ENCODE measurements around the gene TLE2.
"Not testable (repeated sequence)": the region's sequence is repeated elsewhere in the genome, so short reads cannot be mapped to it uniquely, and the experiment has no call there.

The TLE2 gene

DNA sequence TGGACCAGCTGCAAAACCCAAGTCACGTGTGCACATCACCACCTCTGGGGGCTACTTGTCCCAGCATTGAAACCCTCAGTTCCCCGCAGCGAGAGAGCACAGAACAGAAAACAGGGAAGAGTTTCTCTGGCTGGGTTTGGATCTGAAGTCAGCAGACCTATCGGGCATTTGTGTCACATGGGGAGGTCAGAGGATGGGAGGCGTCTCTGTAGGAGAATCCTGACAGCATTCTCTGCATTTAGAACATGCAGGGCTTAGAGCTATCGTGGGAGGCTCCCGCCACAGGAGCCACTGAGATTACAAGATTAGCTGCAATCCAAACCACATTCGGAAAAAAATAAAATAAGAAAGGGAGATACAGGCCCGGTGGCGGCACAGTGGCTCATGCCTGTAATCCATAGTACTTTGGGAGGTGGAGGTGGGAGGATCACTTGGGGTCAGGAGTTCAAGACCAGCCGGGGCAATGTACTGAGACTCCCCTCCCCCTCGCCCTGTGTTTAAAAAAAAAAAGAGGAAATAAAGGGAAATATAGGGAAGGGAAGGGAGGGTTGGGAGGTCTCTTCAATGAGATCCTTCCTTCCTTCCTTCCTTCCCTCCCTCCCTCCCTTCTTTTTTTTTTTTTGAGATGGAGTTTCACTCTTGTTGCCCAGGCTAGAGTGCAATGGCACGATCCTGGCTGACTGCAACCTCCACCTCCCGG is 54.6 kb downstream of the TLE2 start:
- ATAC-seq (no peak), DNase-seq (peak in 1 of 2 donors; percentile 16)
- Mint-ChIP-seq H3K27me3 (peaks cover 14% of the 10 kb centered on the region), H3K4me3 (no peak overlapping the region), H3K27ac (peak overlapping the region in 1 of 2 donors; percentile 49), H3K4me1 (peaks cover 32% of the 10 kb centered on the region), H3K9me3 (no peaks in the 10 kb centered on the region)

DNA sequence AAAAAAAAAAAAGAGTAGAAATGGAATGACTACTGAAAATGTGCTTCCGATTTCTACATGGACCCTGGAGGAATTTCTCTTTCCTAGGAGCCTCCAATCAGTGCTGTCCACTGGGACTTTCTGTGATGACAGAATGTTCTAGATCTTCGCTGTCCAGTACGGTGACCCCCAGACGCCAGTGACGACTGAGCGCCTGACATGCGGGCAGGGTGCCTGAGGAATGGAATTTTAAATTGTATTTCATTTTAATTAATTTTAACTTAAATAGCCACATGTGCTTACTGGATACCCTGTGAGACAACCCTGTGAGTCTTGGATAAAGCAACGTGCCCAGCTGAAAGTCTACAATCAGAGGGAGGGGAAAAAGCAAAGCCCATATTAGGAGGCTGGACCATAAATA is 55.9 kb downstream of the TLE2 start:
- Mint-ChIP-seq H3K4me3 (no peak overlapping the region), H3K4me1 (peaks cover 32% of the 10 kb centered on the region), H3K27me3 (peaks cover 14% of the 10 kb centered on the region), H3K27ac (no peak overlapping the region), H3K9me3 (no peaks in the 10 kb centered on the region)
- ATAC-seq (no peak), DNase-seq (no peak)

DNA sequence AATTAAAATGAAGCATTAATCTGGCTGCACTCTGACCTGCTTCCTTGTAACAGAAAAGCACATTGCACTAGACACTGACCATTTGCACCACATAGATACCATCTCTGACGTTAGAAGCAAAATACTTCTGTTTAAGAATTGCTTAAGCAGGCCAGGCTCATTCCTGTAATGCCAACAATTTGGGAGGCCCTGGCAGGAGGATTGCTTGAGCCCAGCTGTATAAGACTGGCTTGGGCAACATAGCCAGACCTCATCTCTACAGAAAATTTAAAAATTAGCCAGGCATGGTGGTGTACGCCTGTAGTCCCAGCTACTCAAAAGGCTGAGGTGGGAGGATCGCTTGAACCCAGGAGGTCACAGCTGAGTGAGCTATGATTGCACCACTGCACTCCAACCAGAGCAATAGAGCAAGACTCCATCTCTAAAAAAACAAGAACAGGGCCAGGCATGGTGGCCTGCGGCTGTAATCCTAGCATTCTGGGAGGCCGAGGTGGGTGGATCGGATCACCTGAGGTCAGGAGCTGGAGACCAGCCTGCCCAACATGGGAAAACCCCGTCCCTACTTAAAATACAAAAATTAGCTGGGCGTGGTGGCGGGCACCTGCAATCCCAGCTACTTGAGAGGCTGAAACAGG is 58.8 kb downstream of the TLE2 start:
- H3K27ac Mint-ChIP-seq, result no peak overlapping the region
- peaks cover 12% of the 10 kb centered on the region for H3K4me1 Mint-ChIP-seq
- no peak for DNase-seq
- H3K27me3 Mint-ChIP-seq, result peaks cover 14% of the 10 kb centered on the region
- no peak overlapping the region for H3K4me3 Mint-ChIP-seq
- ATAC-seq, result no peak
- H3K9me3 Mint-ChIP-seq, result no peaks in the 10 kb centered on the region

DNA sequence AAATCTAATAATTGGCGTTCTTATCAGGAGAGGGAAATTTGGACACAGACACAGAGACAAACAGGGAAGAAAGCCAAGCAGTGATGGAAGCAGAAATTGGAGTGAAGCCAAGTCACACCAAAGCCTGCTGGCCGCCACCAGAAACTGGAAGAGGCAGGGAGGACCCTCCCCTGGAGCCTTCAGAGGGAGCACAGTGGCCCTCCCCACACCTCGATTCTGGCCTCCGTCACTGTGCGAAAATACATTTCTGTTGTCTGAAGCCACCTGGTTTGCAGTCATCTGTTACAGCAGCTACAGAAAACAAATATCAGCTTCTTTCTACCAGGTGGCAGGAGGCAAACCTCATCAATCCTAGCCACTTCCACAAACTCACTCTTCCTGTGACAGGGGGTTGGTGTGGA is 60.0 kb downstream of the TLE2 start:
- ATAC-seq, result no peak
- Mint-ChIP-seq H3K4me3 (no peak overlapping the region), H3K9me3 (no peaks in the 10 kb centered on the region), H3K27ac (peak overlapping the region in 1 of 2 donors; percentile 50), H3K27me3 (peaks cover 7% of the 10 kb centered on the region), H3K4me1 (peaks cover 1% of the 10 kb centered on the region)
- no peak for DNase-seq

DNA sequence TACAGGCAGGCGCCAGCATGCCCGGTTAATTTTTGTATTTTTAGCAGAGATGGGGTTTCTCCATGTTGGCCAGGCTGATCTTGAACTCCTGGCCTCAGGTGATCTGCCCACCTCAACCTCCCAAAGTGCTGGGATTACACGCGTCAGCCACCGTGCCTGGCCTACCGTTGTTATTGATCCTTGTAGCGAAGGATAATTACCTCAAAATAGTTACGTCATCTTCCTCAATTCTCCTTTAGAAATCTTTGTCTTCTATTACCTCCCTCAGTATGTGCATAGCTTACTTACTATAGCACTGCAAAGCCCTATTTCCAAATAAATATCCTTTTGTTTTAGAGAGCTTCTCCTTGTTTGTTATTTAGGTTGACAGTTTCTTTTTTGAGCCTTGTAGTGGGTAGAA is 61.1 kb downstream of the TLE2 start:
- Mint-ChIP-seq H3K4me3 (no peak overlapping the region), H3K4me1 (no peaks in the 10 kb centered on the region), H3K9me3 (no peaks in the 10 kb centered on the region), H3K27me3 (no peaks in the 10 kb centered on the region), H3K27ac (no peak overlapping the region)
- ATAC-seq, result no peak
- no peak for DNase-seq

DNA sequence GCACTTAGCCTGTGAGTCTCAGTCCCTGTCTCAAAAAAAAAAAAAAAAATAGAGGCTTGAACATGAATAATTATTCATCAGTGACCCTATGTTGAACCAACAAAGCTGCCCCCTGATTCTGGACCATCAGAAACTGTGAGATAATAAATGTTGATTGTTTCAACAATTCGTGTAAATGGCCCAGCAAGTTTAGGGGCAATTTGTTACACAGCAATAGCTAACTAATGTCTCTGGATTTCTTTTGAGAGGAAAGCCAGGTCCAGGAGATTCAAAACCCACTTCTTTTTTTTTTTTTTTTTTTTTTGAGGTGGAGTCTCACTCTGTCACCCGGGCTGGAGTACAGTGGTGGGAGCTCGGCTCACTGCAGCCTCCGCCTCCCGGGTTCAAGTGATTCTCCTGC is 64.2 kb downstream of the TLE2 start:
- H3K4me3 Mint-ChIP-seq, result no peak overlapping the region
- ATAC-seq (no peak), DNase-seq (no peak)
- no peaks in the 10 kb centered on the region for H3K27me3 Mint-ChIP-seq
- no peaks in the 10 kb centered on the region for H3K4me1 Mint-ChIP-seq
- H3K27ac Mint-ChIP-seq, result no peak overlapping the region
- H3K9me3 Mint-ChIP-seq, result no peaks in the 10 kb centered on the region

DNA sequence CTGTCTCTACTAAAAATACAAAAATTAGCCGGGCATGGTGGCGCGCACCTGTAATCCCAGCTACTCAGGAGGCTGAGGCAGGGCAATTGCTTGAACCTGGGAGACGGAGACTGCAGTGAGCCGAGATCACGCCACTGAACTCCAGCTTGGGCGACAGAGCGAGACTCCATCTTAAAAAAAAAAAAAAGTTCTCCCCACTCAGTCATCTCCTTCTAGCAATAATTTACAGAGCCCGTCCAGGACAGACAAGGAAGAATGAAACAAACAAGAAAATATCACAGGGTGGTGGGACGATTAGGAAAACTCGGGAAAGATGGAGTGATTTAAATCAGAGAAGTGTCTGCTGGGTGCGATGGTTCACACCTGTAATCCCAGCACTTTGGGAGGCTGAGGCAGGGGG is 65.4 kb downstream of the TLE2 start:
- not testable (repeated sequence) for H3K4me3 Mint-ChIP-seq

DNA sequence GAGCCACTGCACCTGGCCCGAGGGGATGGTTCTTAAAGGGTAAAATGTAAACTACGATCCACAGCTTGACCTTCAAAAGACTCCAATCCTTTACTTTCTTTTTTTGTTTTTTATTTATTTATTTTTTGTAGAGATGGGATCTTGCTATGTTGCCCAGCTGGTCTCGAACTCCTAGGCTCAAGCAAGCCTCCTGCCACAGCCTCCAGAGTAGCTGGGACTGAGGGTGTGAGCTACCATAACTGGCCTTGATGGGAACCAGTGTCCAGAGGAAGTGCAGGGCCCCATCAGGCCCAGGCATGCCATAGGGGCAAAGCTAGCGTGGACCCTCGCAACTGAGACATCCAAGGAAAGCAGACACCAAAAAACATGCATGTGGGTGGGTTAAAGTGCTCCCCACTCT is 66.0 kb downstream of the TLE2 start:
- no peak overlapping the region for H3K4me3 Mint-ChIP-seq
- ATAC-seq (no peak), DNase-seq (no peak)
- no peaks in the 10 kb centered on the region for H3K27me3 Mint-ChIP-seq
- no peak overlapping the region for H3K27ac Mint-ChIP-seq
- no peaks in the 10 kb centered on the region for H3K4me1 Mint-ChIP-seq
- H3K9me3 Mint-ChIP-seq, result no peaks in the 10 kb centered on the region

More for the DNA sequence above, 65.4 kb downstream of the TLE2 start:
- H3K9me3 Mint-ChIP-seq, DNase-seq, H3K27ac Mint-ChIP-seq, H3K4me1 Mint-ChIP-seq, ATAC-seq, H3K27me3 Mint-ChIP-seq: not testable (repeated sequence)

DNA sequence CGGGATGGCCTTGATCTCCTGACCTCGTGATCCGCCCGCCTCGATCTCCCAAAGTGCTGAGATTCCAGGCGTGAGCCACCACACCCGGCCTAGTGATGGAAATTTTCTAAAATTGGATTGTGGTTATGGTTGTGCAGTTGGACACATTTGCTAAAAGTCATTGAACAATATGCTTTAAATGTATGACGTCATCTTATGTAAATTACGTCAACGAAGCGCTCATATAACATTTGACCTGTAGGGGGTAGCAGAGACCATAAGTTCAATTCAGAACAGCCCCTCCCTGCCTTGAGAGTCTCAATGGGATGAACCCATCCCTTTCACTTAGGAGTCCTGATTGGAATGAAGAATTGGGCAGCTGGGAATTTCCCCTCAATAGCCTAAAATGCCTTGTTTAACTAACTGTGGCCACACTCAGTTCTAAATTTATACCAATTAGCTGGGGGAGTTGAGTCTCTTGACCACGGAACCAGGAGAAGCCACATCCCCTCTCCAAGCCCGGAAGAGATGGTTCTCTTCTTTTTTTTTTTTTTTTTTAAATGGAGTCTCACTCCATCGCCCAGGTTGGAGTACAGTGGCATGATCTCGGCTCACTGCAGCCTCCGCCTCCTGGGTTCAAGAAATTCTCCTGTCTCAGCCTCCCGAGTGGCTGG is 66.9 kb downstream of the TLE2 start:
- H3K4me1 Mint-ChIP-seq, result no peaks in the 10 kb centered on the region
- ATAC-seq (peak; percentile 76), DNase-seq (peak; percentile 49 to 65)
- no peak overlapping the region for H3K27ac Mint-ChIP-seq
- no peaks in the 10 kb centered on the region for H3K27me3 Mint-ChIP-seq
- H3K9me3 Mint-ChIP-seq, result no peaks in the 10 kb centered on the region
- H3K4me3 Mint-ChIP-seq, result peak overlapping the region in 1 of 2 donors; percentile 63

DNA sequence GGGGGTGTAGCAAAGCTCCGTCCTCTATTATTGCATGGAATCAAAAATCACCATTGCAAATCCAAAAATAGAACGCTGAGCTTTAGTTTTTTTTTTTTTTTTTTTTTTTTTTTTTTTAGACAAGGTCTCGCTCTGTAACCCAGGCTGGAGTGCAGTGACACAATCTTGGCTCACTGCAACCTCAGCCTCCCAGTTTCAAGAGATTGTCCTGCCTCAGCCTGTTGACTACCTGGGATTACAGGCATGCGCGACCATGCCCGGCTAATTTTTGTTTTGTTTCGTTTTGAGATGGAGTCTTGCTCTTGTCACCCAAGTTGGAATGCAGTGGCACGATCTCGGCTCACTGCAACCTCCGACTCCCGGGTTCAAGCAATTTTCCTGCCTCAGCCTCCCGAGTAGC is 69.0 kb downstream of the TLE2 start:
- Mint-ChIP-seq H3K9me3 (no peaks in the 10 kb centered on the region), H3K27me3 (no peaks in the 10 kb centered on the region), H3K4me3 (no peak overlapping the region), H3K27ac (no peak overlapping the region), H3K4me1 (no peaks in the 10 kb centered on the region)
- no peak for DNase-seq
- no peak for ATAC-seq

DNA sequence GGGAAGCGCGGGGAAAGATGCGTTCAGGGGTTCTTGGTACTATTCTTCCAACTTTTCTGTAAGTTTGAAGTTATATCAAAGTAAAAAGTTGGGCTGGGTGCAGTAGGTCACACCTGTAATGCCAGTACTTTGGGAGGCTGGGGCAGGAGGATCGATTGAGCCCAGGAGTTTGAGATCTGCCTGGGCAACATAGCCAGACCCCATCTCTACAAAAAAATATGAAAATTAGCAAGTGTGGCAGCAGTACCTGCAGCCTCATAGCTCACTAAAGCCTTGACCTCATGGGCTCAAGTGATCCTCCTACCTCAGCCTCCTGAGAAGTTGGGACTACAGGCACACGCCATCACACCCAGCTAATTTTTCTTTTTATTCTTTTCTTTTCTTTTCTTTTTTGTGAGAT is 71.9 kb downstream of the TLE2 start:
- ATAC-seq (no peak), DNase-seq (no peak)
- H3K27ac Mint-ChIP-seq, result no peak overlapping the region
- no peaks in the 10 kb centered on the region for H3K4me1 Mint-ChIP-seq
- H3K4me3 Mint-ChIP-seq, result no peak overlapping the region
- H3K27me3 Mint-ChIP-seq, result no peaks in the 10 kb centered on the region
- H3K9me3 Mint-ChIP-seq, result no peaks in the 10 kb centered on the region

DNA sequence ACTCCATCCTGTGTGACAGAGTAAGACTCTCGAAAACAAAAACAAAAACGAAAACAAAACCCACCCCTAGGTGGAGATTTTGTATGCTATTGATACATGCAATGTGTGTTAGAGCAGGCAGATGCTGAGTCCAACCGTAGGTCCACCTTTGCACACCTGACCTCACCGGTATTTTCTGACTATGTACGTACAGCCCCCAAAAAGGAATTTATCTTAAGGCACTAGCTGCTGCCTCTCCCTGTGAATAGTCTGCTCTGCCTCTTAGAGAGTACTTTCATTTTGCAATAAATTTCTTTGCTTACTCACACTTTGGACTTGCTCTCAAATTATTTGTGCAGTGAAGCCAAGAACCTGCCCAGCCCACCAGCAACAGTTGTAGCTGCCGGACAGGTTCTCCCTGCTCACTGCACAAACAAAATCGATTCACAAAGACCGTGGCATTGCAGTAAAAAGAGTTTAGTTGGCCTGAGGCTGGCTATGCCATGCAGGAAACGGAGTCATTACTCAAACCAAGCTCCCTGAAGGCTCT is 76.1 kb downstream of the TLE2 start:
- no peaks in the 10 kb centered on the region for H3K9me3 Mint-ChIP-seq
- H3K4me3 Mint-ChIP-seq, result no peak overlapping the region
- ATAC-seq (no peak), DNase-seq (no peak)
- H3K27me3 Mint-ChIP-seq, result no peaks in the 10 kb centered on the region
- H3K4me1 Mint-ChIP-seq, result peaks cover 13% of the 10 kb centered on the region
- no peak overlapping the region for H3K27ac Mint-ChIP-seq

DNA sequence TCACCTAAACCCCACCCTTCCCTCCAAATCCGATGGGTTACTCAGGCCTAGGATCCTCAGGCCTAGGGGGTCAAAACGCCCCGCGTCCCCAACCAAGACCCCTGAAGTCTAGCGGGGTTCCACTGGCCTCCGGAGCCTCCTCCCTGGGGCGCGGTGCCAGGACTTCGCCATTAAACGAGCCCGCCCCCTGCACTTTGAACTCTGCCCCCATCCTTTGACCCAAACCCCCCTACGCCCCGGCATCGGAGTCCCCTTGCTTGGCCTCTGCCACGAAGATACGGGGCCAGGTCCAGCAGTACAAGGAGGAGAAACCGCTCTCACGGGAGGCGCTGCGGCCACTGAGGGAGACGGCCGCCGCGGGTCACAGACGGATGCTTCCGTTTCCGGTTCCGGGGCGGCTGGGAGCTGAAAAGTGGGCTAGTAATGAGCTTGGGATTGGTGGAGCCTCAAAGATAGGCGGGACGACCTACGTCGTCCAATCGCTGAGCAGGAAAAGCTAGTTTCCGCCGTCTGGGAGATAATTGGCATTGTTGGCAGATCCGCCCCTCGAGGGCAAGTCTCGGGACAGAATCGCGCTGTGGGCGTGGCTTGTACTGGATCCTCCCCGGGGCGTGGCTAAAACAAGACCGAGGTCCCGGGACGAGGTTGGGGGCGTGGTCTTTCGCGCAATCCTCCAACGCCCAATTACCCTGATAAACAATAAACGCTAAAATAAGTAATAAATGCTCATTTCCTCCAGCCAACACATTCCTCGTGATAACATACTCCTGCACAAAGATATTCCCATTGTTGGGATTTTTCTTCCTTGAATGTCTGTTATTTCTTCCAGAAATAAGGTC is 78.6 kb downstream of the TLE2 start:
- DNase-seq (peak; percentile 100), ATAC-seq (peak; percentile 98)
- H3K27me3 Mint-ChIP-seq, result no peaks in the 10 kb centered on the region
- peaks cover 33% of the 10 kb centered on the region for H3K4me1 Mint-ChIP-seq
- no peaks in the 10 kb centered on the region for H3K9me3 Mint-ChIP-seq
- H3K4me3 Mint-ChIP-seq, result peak overlapping the region; percentile 96 to 98
- peak overlapping the region; percentile 98 to 99 for H3K27ac Mint-ChIP-seq

DNA sequence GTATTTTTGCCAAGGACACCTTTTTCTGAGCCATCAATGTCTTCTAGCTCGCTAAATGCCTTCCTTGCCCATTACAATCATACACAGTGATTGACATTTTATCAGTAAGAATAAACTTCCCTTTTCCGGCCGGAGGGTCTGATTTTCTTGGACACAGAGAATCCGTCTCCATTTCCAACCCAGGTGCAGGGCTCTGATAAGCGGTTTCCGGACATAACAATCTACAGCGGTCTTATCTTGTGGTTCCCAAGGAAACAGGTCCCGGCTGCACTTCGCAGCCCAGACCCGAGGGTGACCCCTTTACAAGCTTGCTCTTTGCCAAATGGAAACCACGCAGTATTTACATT is 79.2 kb downstream of the TLE2 start:
- peak overlapping the region; percentile 98 to 99 for H3K27ac Mint-ChIP-seq

More for the DNA sequence above, 79.2 kb downstream of the TLE2 start:
- peak overlapping the region; percentile 96 to 98 for H3K4me3 Mint-ChIP-seq
- peak; percentile 15 for ATAC-seq
- DNase-seq, result no peak
- H3K9me3 Mint-ChIP-seq, result no peaks in the 10 kb centered on the region
- peaks cover 39% of the 10 kb centered on the region for H3K4me1 Mint-ChIP-seq
- H3K27me3 Mint-ChIP-seq, result no peaks in the 10 kb centered on the region
